Sigmoid colon (tissue), 4 donors: ENCODE measurements around the gene CYGB.

Experiments used
- CTCF ChIP-seq, 4 experiments: fragments of 450-650 bp in 3 of 4; fragments of 200-600 bp in 1 of 4; IDR thresholded peaks; one replicate each; pipeline ENCODE4 v1.5.1; 2016 to 2019; ENCODE audit warnings: antibody characterized with exemption in 4 of 4, mild to moderate bottlenecking in 3 of 4, moderate library complexity in 2 of 4
- EP300 ChIP-seq, 4 donors: sonication (generic); formaldehyde crosslinking; IDR thresholded peaks; one replicate each; pipeline ENCODE4 v1.6.1; 2017; ENCODE audit warnings: antibody characterized with exemption in 4 of 4
- POLR2A ChIP-seq, 2 donors: fragments of 450-650 bp; IDR thresholded peaks; one replicate each; pipeline ENCODE4 v1.6.1; 2016; ENCODE audit warnings: antibody characterized with exemption in 2 of 2, mild to moderate bottlenecking in 2 of 2, moderate library complexity in 2 of 2
- POLR2AphosphoS5 ChIP-seq, 4 donors: sonication (generic); formaldehyde crosslinking; IDR thresholded peaks; one replicate each; pipeline ENCODE4 v1.6.1; 2017; ENCODE audit warnings: antibody characterized with exemption in 4 of 4

GRCh38 chr17:76542984-76543383 lies 5.5 kb upstream of the CYGB start:
- TF ChIP-seq POLR2A (IDR thresholded peaks at IDR 0.05) (no peak), CTCF (IDR thresholded peaks at IDR 0.05) (no peak), POLR2AphosphoS5 (IDR thresholded peaks at IDR 0.05) (no peak), EP300 (IDR thresholded peaks at IDR 0.05) (no peak)
